Neuron (in vitro differentiated cells): ENCODE data around the gene LCP2.

Source experiments
- H2AFZ ChIP-seq: one replicate; pipeline ENCODE4 v1.6.1; 2013; ENCODE audit warnings: low read depth, mild to moderate bottlenecking, inconsistent platforms, low read length, moderate library complexity
- H3K27me3 ChIP-seq: one replicate; pipeline ENCODE4 v1.6.1; 2013; ENCODE audit warnings: low read length; ENCODE audit not compliant: insufficient read depth
- H3K36me3 ChIP-seq: one replicate; pipeline ENCODE4 v1.6.1; 2013; ENCODE audit warnings: low read length; ENCODE audit not compliant: insufficient read depth
- H3K4me1 ChIP-seq: one replicate; pipeline ENCODE4 v1.6.1; 2013; ENCODE audit warnings: low read length; ENCODE audit not compliant: insufficient read depth
- H3K4me3 ChIP-seq: 2 replicates; pipeline ENCODE4 v1.5.1; 2013; ENCODE audit warnings: mild to moderate bottlenecking, low read length, moderate library complexity
- H3K9me3 ChIP-seq: one replicate; pipeline ENCODE4 v1.6.1; 2013; ENCODE audit warnings: low read length

The LCP2 gene

DNA sequence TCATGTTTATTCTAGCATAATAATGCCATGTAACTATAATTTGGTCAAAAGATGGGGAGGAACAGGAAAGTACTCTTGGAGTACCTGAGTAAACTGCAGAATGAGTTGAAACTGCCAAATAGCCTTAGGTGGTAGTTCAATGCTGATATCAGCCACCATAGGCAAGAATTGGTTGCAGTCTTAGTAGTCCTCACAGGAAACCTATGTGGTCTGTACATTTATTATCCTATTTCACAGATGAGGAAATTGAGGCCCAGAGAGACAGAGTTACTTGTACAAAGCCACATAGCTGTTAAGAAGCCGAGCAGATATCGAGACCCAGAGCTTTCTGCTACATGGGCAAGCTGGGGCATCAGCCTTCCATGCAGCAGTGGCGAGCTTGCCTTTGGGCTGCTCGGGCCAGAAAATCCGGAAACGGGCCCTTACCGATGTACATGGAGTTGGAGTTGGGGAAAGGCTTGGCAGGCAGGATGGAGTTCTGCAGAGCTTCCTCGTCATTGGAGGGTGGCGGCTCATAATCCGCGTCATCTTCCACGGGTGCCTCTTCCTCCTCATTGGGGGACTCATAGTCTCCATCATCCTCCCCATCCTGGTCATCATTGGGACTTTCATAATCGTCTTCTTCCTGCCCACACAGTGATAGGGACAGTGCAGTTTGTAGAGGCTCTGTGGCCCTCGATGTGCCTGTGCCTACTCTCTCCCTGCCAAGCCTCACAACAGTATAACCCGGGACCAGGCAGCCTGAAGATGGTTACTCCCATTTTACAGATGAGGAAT is 27.1 kb downstream of the LCP2 start:
- Histone ChIP-seq H3K4me1 (no peaks in the 10 kb centered on the region), H3K4me3 (no peak overlapping the region)

GRCh38 chr5:170269579-170269978 is 28.0 kb downstream of the LCP2 start:
- Histone ChIP-seq H3K36me3 (no peaks in the 10 kb centered on the region), H3K27me3 (no peaks in the 10 kb centered on the region), H3K9me3 (no peaks in the 10 kb centered on the region), H2AFZ (no peak overlapping the region), H3K4me1 (no peaks in the 10 kb centered on the region), H3K4me3 (no peak overlapping the region)

More for the DNA sequence above, 27.1 kb downstream of the LCP2 start:
- Histone ChIP-seq H2AFZ (no peak overlapping the region), H3K36me3 (no peaks in the 10 kb centered on the region), H3K27me3 (no peaks in the 10 kb centered on the region), H3K9me3 (no peaks in the 10 kb centered on the region)

DNA sequence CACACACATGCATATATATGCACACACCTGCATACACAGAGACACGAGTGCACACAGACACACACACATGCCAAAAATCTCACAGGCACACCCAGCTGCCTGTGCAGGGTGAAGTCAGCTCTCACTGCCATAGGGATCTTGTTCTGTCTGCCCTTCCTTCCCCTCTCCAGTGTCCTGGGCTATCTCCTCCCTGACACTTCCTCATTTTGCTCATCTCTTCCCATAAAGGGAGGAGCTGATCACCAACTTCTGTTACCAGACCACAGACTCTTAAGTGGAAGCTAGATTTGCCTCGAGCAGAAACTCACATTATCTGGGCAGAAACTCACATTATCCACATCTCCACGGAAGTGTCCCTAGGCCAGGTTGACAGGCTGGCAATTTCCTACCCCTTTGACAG is 28.7 kb downstream of the LCP2 start:
- no peak overlapping the region for H3K4me3 ChIP-seq
- H2AFZ ChIP-seq = no peak overlapping the region
- H3K27me3 ChIP-seq = no peaks in the 10 kb centered on the region
- H3K4me1 ChIP-seq = no peaks in the 10 kb centered on the region
- H3K9me3 ChIP-seq = no peaks in the 10 kb centered on the region
- H3K36me3 ChIP-seq = no peaks in the 10 kb centered on the region

GRCh38 chr5:170268153-170268689 is 29.4 kb downstream of the LCP2 start:
- Histone ChIP-seq H3K36me3 (no peaks in the 10 kb centered on the region), H2AFZ (no peak overlapping the region), H3K9me3 (no peaks in the 10 kb centered on the region), H3K4me3 (no peak overlapping the region), H3K27me3 (no peaks in the 10 kb centered on the region), H3K4me1 (no peaks in the 10 kb centered on the region)

- Histone ChIP-seq H3K36me3 (no peaks in the 10 kb centered on the region), H3K4me3 (no peak overlapping the region), H3K4me1 (no peaks in the 10 kb centered on the region), H3K27me3 (no peaks in the 10 kb centered on the region), H2AFZ (no peak overlapping the region), H3K9me3 (no peaks in the 10 kb centered on the region)
These were observed 30.0 kb downstream of the LCP2 start for GRCh38 chr5:170267431-170268152.

DNA sequence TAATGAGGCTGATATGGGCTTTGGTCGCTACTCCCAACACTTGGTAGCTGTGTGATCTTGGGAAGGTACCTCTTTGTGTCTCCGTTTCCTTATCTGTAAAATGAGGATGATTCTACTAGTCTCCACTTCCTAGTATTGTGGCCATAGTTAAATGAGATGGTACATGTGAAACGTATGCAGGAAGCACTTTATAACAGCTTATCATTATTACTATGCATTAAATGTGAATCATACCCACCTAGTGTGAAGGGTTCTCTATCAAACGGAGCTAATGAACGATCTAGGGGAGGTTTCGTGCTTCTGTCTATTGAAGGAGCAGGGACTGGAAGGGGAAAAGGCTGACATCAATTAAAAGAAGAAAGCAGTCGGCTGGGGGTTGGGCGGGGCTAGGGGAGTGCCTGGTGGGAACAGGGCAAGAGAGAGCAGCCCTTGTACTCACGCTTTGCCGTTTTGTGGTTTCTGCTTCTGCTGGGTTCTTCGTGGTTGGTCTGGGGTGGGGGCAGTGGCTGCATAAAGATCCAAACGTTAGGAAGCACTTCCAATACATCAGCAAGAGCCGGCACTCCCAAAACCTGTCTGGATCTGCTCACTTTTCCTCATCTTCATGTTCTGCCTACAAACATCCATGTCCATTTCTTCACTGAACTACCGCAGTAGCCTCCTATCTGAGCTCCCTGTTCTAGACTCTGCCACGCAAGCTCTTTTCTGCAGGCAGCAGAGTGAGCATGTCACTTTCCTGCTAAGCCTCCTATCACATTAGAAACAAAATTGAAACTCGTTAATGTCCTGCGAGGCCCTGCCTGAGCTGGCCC is 30.8 kb downstream of the LCP2 start:
- no peaks in the 10 kb centered on the region for H3K36me3 ChIP-seq
- H3K4me1 ChIP-seq = no peaks in the 10 kb centered on the region
- H2AFZ ChIP-seq = no peak overlapping the region
- no peaks in the 10 kb centered on the region for H3K9me3 ChIP-seq
- no peaks in the 10 kb centered on the region for H3K27me3 ChIP-seq
- no peak overlapping the region for H3K4me3 ChIP-seq

DNA sequence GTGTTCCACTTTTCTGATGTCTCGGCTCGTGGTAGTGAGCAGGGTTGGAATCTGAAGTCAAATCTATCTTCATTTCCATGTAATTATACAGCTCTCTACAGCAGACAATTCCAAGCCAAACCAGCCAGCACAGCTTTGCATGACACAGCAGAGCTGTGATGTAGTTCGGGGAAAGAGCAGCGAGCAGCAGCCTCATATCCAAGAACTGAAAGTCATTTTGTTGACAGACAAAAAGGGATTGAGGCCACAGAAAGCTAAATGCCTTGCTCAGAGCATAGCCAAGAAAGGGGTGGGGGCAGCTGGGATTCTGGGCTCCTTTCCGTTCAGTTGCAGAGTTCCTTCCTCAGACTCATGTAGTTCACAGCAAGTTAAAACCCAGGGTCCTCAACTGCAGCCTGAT is 32.1 kb downstream of the LCP2 start:
- no peak overlapping the region for H3K4me3 ChIP-seq

DNA sequence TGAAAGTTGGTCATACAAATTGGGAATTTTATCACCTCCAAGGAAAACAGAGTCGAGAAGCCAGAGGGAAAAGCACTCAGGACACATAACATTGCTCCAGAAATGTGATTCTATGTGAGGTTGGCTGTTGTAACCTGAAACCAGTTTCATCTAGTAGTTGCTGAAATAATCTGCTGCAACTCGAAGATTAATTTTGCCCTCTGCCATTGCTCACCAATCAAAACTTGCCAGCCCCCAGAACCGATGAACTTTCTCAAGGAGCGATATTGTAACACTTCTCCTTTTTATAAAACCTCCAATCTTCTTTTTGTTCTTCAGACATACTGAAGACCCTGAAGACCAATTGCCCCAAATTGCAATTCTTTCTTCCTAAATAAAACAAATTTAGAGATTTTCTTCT is 33.7 kb downstream of the LCP2 start:
- H3K9me3 ChIP-seq = no peaks in the 10 kb centered on the region
- H3K4me3 ChIP-seq = no peak overlapping the region
- no peaks in the 10 kb centered on the region for H3K4me1 ChIP-seq
- no peaks in the 10 kb centered on the region for H3K36me3 ChIP-seq
- no peaks in the 10 kb centered on the region for H3K27me3 ChIP-seq
- H2AFZ ChIP-seq = no peak overlapping the region

More for the DNA sequence above, 32.1 kb downstream of the LCP2 start:
- no peaks in the 10 kb centered on the region for H3K4me1 ChIP-seq
- no peaks in the 10 kb centered on the region for H3K27me3 ChIP-seq
- no peak overlapping the region for H2AFZ ChIP-seq
- H3K9me3 ChIP-seq = no peaks in the 10 kb centered on the region
- no peaks in the 10 kb centered on the region for H3K36me3 ChIP-seq

- no peaks in the 10 kb centered on the region for H3K4me1 ChIP-seq
- no peak overlapping the region for H3K4me3 ChIP-seq
- no peak overlapping the region for H2AFZ ChIP-seq
- H3K9me3 ChIP-seq = no peaks in the 10 kb centered on the region
- no peaks in the 10 kb centered on the region for H3K36me3 ChIP-seq
- H3K27me3 ChIP-seq = no peaks in the 10 kb centered on the region
These were observed 35.2 kb downstream of the LCP2 start for GRCh38 chr5:170262061-170263045.

GRCh38 chr5:170261528-170262043 is 36.0 kb downstream of the LCP2 start:
- no peaks in the 10 kb centered on the region for H3K4me1 ChIP-seq

DNA sequence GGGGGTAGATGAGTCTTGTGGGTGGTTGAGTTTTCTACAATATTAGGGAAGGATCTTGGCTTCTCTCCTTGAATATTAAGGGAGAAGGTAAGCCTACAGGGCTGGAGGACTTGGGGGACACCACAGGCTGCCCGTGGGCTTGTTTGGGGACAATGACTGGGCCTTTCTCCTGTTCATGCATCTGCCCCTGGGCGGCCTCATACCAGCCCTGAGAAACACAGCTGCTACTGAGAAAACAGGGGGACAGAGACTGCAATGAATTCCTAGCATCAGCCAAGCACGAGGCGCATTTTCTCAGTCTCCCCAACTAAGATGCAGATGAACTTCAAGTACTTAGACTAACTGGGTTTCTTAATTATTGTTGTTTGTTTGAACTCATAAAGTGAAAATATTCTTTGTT is 40.2 kb downstream of the LCP2 start:
- no peak overlapping the region for H2AFZ ChIP-seq
- no peaks in the 10 kb centered on the region for H3K4me1 ChIP-seq
- no peaks in the 10 kb centered on the region for H3K36me3 ChIP-seq
- no peaks in the 10 kb centered on the region for H3K27me3 ChIP-seq
- no peak overlapping the region for H3K4me3 ChIP-seq
- H3K9me3 ChIP-seq = no peaks in the 10 kb centered on the region

More at GRCh38 chr5:170261528-170262043, 36.0 kb downstream of the LCP2 start:
- H2AFZ ChIP-seq = no peak overlapping the region
- no peaks in the 10 kb centered on the region for H3K27me3 ChIP-seq
- H3K36me3 ChIP-seq = no peaks in the 10 kb centered on the region
- H3K4me3 ChIP-seq = no peak overlapping the region
- H3K9me3 ChIP-seq = no peaks in the 10 kb centered on the region

GRCh38 chr5:170256571-170256970 is 41.0 kb downstream of the LCP2 start:
- no peaks in the 10 kb centered on the region for H3K4me1 ChIP-seq
- no peaks in the 10 kb centered on the region for H3K27me3 ChIP-seq
- no peak overlapping the region for H3K4me3 ChIP-seq
- no peak overlapping the region for H2AFZ ChIP-seq
- H3K36me3 ChIP-seq = no peaks in the 10 kb centered on the region
- H3K9me3 ChIP-seq = no peaks in the 10 kb centered on the region
